Immature natural killer cell (primary cell): ENCODE results near the gene ERO1B. TPM values are rescaled to one million over a fixed set of nuclear protein-coding genes. Genes with fewer than 3 reads are reported as not detected.
"Not testable (repeated sequence)": the region's sequence is repeated elsewhere in the genome, so short reads cannot be mapped to it uniquely, and the experiment has no call there.

Experiments
- DNase-seq, 3 donors: peaks; one replicate each; pipeline ENCODE4 v3.0.0; 2022; ENCODE audit warnings: mixed read lengths in 1 of 3
- H3K27ac Mint-ChIP-seq, 6 donors: one replicate each; pipeline ENCODE4 v1.8.0; 2020; ENCODE audit warnings: mixed read lengths in 6 of 6, mild to moderate bottlenecking in 5 of 6, inconsistent platforms in 4 of 6, moderate library complexity in 3 of 6
- H3K27me3 Mint-ChIP-seq, 3 donors: one replicate each; pipeline ENCODE4 v1.8.0; 2020 to 2021; ENCODE audit warnings: low read depth in 3 of 3, mild to moderate bottlenecking in 3 of 3, mixed read lengths in 3 of 3, moderate library complexity in 3 of 3, inconsistent platforms in 1 of 3
- H3K36me3 Mint-ChIP-seq, 3 donors: one replicate each; pipeline ENCODE4 v1.8.0; 2020; ENCODE audit warnings: mixed read lengths in 3 of 3, inconsistent platforms in 2 of 3, mild to moderate bottlenecking in 2 of 3
- H3K4me1 Mint-ChIP-seq, 2 donors: one replicate each; pipeline ENCODE4 v1.8.0; 2020; ENCODE audit warnings: inconsistent platforms in 2 of 2, mild to moderate bottlenecking in 2 of 2, mixed read lengths in 2 of 2, moderate library complexity in 1 of 2
- H3K4me3 Mint-ChIP-seq, 5 donors: one replicate each; pipeline ENCODE4 v1.8.0; 2020; ENCODE audit warnings: mild to moderate bottlenecking in 5 of 5, mixed read lengths in 5 of 5, inconsistent platforms in 3 of 5, moderate library complexity in 3 of 5
- H3K9me3 Mint-ChIP-seq, 6 donors: one replicate each; pipeline ENCODE4 v1.8.0; 2020; ENCODE audit warnings: mild to moderate bottlenecking in 6 of 6, mixed read lengths in 6 of 6, inconsistent platforms in 4 of 6, moderate library complexity in 3 of 6
- polyA plus RNA-seq, 3 donors: library from polyadenylated mRNA; unstranded; fragments of 300-500 nt; fragmentation: Illumina TruSeq; gene quantifications; one replicate each; pipeline ENCODE4 v1.2.3, GENCODE V29; 2021

ERO1B gene
- polyA plus RNA-seq, 3 donors from 2014 or later: 2.0 to 2.1 (median 2.0) TPM

GRCh38 chr1:236214761-236215160, 67.0 kb downstream of the ERO1B start:
- H3K4me3 Mint-ChIP-seq: no peak overlapping the region
- no peaks in the 10 kb centered on the region for H3K4me1 Mint-ChIP-seq
- no peaks in the 10 kb centered on the region for H3K9me3 Mint-ChIP-seq
- DNase-seq: no peak
- H3K27ac Mint-ChIP-seq: no peak overlapping the region
- H3K27me3 Mint-ChIP-seq: no peaks in the 10 kb centered on the region
- H3K36me3 Mint-ChIP-seq: peaks cover 12 to 44% (median 28%) of the 10 kb centered on the region in 3 donors

- no peaks in the 10 kb centered on the region for H3K4me1 Mint-ChIP-seq
- peaks cover 15 to 47% (median 33%) of the 10 kb centered on the region in 3 donors for H3K36me3 Mint-ChIP-seq
- H3K9me3 Mint-ChIP-seq: no peaks in the 10 kb centered on the region
- no peak overlapping the region for H3K27ac Mint-ChIP-seq
- no peaks in the 10 kb centered on the region for H3K27me3 Mint-ChIP-seq
- H3K4me3 Mint-ChIP-seq: no peak overlapping the region
- no peak for DNase-seq
Measured at GRCh38 chr1:236213534-236213933, 68.2 kb downstream of the ERO1B start.

- peaks cover 20 to 46% (median 46%) of the 10 kb centered on the region in 3 donors for H3K36me3 Mint-ChIP-seq
Measured at GRCh38 chr1:236211815-236212214, 69.9 kb downstream of the ERO1B start.

GRCh38 chr1:236209713-236210112, 72.0 kb downstream of the ERO1B start:
- H3K4me3 Mint-ChIP-seq: no peak overlapping the region
- H3K27me3 Mint-ChIP-seq: no peaks in the 10 kb centered on the region
- DNase-seq: no peak
- no peaks in the 10 kb centered on the region for H3K4me1 Mint-ChIP-seq
- H3K9me3 Mint-ChIP-seq: no peaks in the 10 kb centered on the region
- H3K27ac Mint-ChIP-seq: no peak overlapping the region
- H3K36me3 Mint-ChIP-seq: peaks cover 23 to 49% (median 49%) of the 10 kb centered on the region in 3 donors

More at GRCh38 chr1:236211815-236212214, 69.9 kb downstream of the ERO1B start:
- Mint-ChIP-seq H3K27me3 (no peaks in the 10 kb centered on the region), H3K4me3 (no peak overlapping the region), H3K27ac (no peak overlapping the region), H3K4me1 (no peaks in the 10 kb centered on the region), H3K9me3 (no peaks in the 10 kb centered on the region)
- DNase-seq: no peak

GRCh38 chr1:236209185-236209584, 72.6 kb downstream of the ERO1B start:
- H3K27me3 Mint-ChIP-seq: no peaks in the 10 kb centered on the region
- H3K9me3 Mint-ChIP-seq: no peaks in the 10 kb centered on the region
- H3K4me3 Mint-ChIP-seq: no peak overlapping the region
- no peaks in the 10 kb centered on the region for H3K4me1 Mint-ChIP-seq
- H3K36me3 Mint-ChIP-seq: peaks cover 27 to 52% (median 49%) of the 10 kb centered on the region in 3 donors
- DNase-seq: no peak
- H3K27ac Mint-ChIP-seq: no peak overlapping the region

GRCh38 chr1:236207569-236207968, 74.2 kb downstream of the ERO1B start:
- Mint-ChIP-seq H3K36me3 (peaks cover 41 to 60% (median 52%) of the 10 kb centered on the region in 3 donors), H3K4me3 (no peak overlapping the region), H3K9me3 (peaks cover 7 to 13% (median 8%) of the 10 kb centered on the region in 6 donors), H3K4me1 (no peaks in the 10 kb centered on the region), H3K27ac (no peak overlapping the region), H3K27me3 (peaks cover 0 to 4% (median 1%) of the 10 kb centered on the region in 3 donors)
- DNase-seq: no peak

- H3K9me3 Mint-ChIP-seq: peaks cover 7 to 16% (median 12%) of the 10 kb centered on the region in 6 donors
- no peak for DNase-seq
- peaks cover 42 to 64% (median 54%) of the 10 kb centered on the region in 3 donors for H3K36me3 Mint-ChIP-seq
- no peak overlapping the region for H3K27ac Mint-ChIP-seq
- H3K4me3 Mint-ChIP-seq: no peak overlapping the region
- H3K4me1 Mint-ChIP-seq: no peaks in the 10 kb centered on the region
- peaks cover 1 to 4% (median 1%) of the 10 kb centered on the region in 3 donors for H3K27me3 Mint-ChIP-seq
Measured at GRCh38 chr1:236207121-236207520, 74.6 kb downstream of the ERO1B start.

- no peak overlapping the region for H3K4me3 Mint-ChIP-seq
- H3K27ac Mint-ChIP-seq: peak overlapping the region in 1 of 6 donors; percentile 35
Measured at GRCh38 chr1:236206548-236206947, 75.2 kb downstream of the ERO1B start.

GRCh38 chr1:236204656-236205055, 77.1 kb downstream of the ERO1B start:
- H3K27ac Mint-ChIP-seq: no peak overlapping the region
- no peaks in the 10 kb centered on the region for H3K4me1 Mint-ChIP-seq
- no peak overlapping the region for H3K4me3 Mint-ChIP-seq
- peaks cover 1 to 6% (median 4%) of the 10 kb centered on the region in 3 donors for H3K27me3 Mint-ChIP-seq
- DNase-seq: no peak
- H3K9me3 Mint-ChIP-seq: peaks cover 22 to 40% (median 34%) of the 10 kb centered on the region in 6 donors
- peaks cover 55 to 83% (median 59%) of the 10 kb centered on the region in 3 donors for H3K36me3 Mint-ChIP-seq

More at GRCh38 chr1:236206548-236206947, 75.2 kb downstream of the ERO1B start:
- Mint-ChIP-seq H3K9me3 (peaks cover 7 to 21% (median 17%) of the 10 kb centered on the region in 6 donors), H3K27me3 (peaks cover 1 to 6% (median 4%) of the 10 kb centered on the region in 3 donors), H3K36me3 (peaks cover 45 to 70% (median 55%) of the 10 kb centered on the region in 3 donors), H3K4me1 (no peaks in the 10 kb centered on the region)
- DNase-seq: no peak

- Mint-ChIP-seq H3K27ac (no peak overlapping the region), H3K27me3 (peaks cover 1 to 6% (median 4%) of the 10 kb centered on the region in 3 donors), H3K36me3 (peaks cover 58 to 85% (median 62%) of the 10 kb centered on the region in 3 donors), H3K4me3 (no peak overlapping the region), H3K4me1 (no peaks in the 10 kb centered on the region), H3K9me3 (peaks cover 23 to 46% (median 39%) of the 10 kb centered on the region in 6 donors)
- no peak for DNase-seq
Measured at GRCh38 chr1:236204039-236204438, 77.7 kb downstream of the ERO1B start.

GRCh38 chr1:236201786-236202185, 80.0 kb downstream of the ERO1B start:
- peaks cover 68 to 87% (median 74%) of the 10 kb centered on the region in 3 donors for H3K36me3 Mint-ChIP-seq
- no peak overlapping the region for H3K27ac Mint-ChIP-seq

GRCh38 chr1:236200925-236201324, 80.8 kb downstream of the ERO1B start:
- Mint-ChIP-seq H3K27ac (no peak overlapping the region), H3K27me3 (peaks cover 3 to 6% (median 4%) of the 10 kb centered on the region in 3 donors), H3K4me3 (no peak overlapping the region), H3K36me3 (peaks cover 66 to 87% (median 72%) of the 10 kb centered on the region in 3 donors), H3K4me1 (no peaks in the 10 kb centered on the region), H3K9me3 (peaks cover 33 to 66% (median 56%) of the 10 kb centered on the region in 6 donors)
- no peak for DNase-seq

More at GRCh38 chr1:236201786-236202185, 80.0 kb downstream of the ERO1B start:
- H3K4me1 Mint-ChIP-seq: no peaks in the 10 kb centered on the region
- H3K4me3 Mint-ChIP-seq: no peak overlapping the region
- H3K9me3 Mint-ChIP-seq: peaks cover 33 to 60% (median 52%) of the 10 kb centered on the region in 6 donors
- no peak for DNase-seq
- H3K27me3 Mint-ChIP-seq: peaks cover 3 to 6% (median 4%) of the 10 kb centered on the region in 3 donors

- H3K27me3 Mint-ChIP-seq: peaks cover 0 to 3% (median 0%) of the 10 kb centered on the region in 3 donors
- no peak overlapping the region for H3K27ac Mint-ChIP-seq
- H3K9me3 Mint-ChIP-seq: peaks cover 0 to 31% (median 20%) of the 10 kb centered on the region in 6 donors
- no peak for DNase-seq
- peaks cover 50 to 87% (median 73%) of the 10 kb centered on the region in 3 donors for H3K36me3 Mint-ChIP-seq
- no peak overlapping the region for H3K4me3 Mint-ChIP-seq
- H3K4me1 Mint-ChIP-seq: no peaks in the 10 kb centered on the region
Measured at GRCh38 chr1:236193184-236193583, 88.6 kb downstream of the ERO1B start.

- peaks cover 29 to 78% (median 59%) of the 10 kb centered on the region in 3 donors for H3K36me3 Mint-ChIP-seq
- not testable (repeated sequence) for H3K27me3 Mint-ChIP-seq
Measured at GRCh38 chr1:236188084-236188483, 93.7 kb downstream of the ERO1B start.

GRCh38 chr1:236186471-236186870, 95.3 kb downstream of the ERO1B start:
- Mint-ChIP-seq H3K9me3 (peaks cover 0 to 14% (median 4%) of the 10 kb centered on the region in 6 donors), H3K36me3 (peaks cover 30 to 77% (median 61%) of the 10 kb centered on the region in 3 donors)
- not testable (repeated sequence) for H3K4me1 Mint-ChIP-seq, H3K4me3 Mint-ChIP-seq, H3K27ac Mint-ChIP-seq, H3K27me3 Mint-ChIP-seq, DNase-seq

More at GRCh38 chr1:236188084-236188483, 93.7 kb downstream of the ERO1B start:
- H3K9me3 Mint-ChIP-seq: peaks cover 0 to 14% (median 4%) of the 10 kb centered on the region in 6 donors
- H3K4me1 Mint-ChIP-seq, H3K27ac Mint-ChIP-seq, H3K4me3 Mint-ChIP-seq, DNase-seq: not testable (repeated sequence)
